Ishikawa (cell line): Measurements from ENCODE around the gene SIX4.

Experiments used
- CEBPB ChIP-seq: IDR thresholded peaks from 2 replicates; pipeline ENCODE4 v1.6.1; 2012
- CREB1 ChIP-seq: IDR thresholded peaks from 2 replicates; pipeline ENCODE4 v1.6.1; 2012; ENCODE audit warnings: low read depth
- EGR1 ChIP-seq: IDR thresholded peaks from 2 replicates; pipeline ENCODE4 v1.6.1; 2012
- EP300 ChIP-seq: IDR thresholded peaks from 2 replicates; pipeline ENCODE4 v1.6.1; 2012; ENCODE audit warnings: borderline replicate concordance
- FOXM1 ChIP-seq: IDR thresholded peaks from 2 replicates; pipeline ENCODE4 v1.6.1; 2012; ENCODE audit warnings: low read depth, borderline replicate concordance
- NFIC ChIP-seq: IDR thresholded peaks from 2 replicates; pipeline ENCODE4 v1.6.1; 2012
- RAD21 ChIP-seq: IDR thresholded peaks from 2 replicates; pipeline ENCODE4 v1.6.1; 2012; ENCODE audit warnings: low read depth
- TAF1 ChIP-seq: IDR thresholded peaks from 2 replicates; pipeline ENCODE4 v1.6.1; 2012; ENCODE audit warnings: low read depth, mild to moderate bottlenecking
- TCF12 ChIP-seq: IDR thresholded peaks from 2 replicates; pipeline ENCODE4 v1.6.1; 2012; ENCODE audit warnings: low read depth
- TEAD4 ChIP-seq: IDR thresholded peaks from 2 replicates; pipeline ENCODE4 v1.6.1; 2012
- USF1 ChIP-seq: IDR thresholded peaks from 2 replicates; pipeline ENCODE4 v1.6.1; 2012
- YY1 ChIP-seq: IDR thresholded peaks from 2 replicates; pipeline ENCODE4 v1.6.1; 2012; ENCODE audit warnings: low read depth
- ZBTB7A ChIP-seq: IDR thresholded peaks from 2 replicates; pipeline ENCODE4 v1.6.1; 2012; ENCODE audit warnings: low read depth
- TF ChIP-seq, protein P1 (sequence below): IDR thresholded peaks from 2 replicates; pipeline ENCODE4 v1.6.1; 2012
- TF ChIP-seq, protein P2 (sequence below): IDR thresholded peaks from 2 replicates; pipeline ENCODE4 v1.6.1; 2012; ENCODE audit warnings: low read depth, mild to moderate bottlenecking

The SIX4 gene

GRCh38 chr14:60713513-60713912, 10.6 kb downstream of the SIX4 start:
- TF ChIP-seq, protein P1, sequence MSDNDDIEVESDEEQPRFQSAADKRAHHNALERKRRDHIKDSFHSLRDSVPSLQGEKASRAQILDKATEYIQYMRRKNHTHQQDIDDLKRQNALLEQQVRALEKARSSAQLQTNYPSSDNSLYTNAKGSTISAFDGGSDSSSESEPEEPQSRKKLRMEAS: no peak
- no peak for TF ChIP-seq EP300
- TF ChIP-seq NFIC: no peak
- TF ChIP-seq, protein P2, sequence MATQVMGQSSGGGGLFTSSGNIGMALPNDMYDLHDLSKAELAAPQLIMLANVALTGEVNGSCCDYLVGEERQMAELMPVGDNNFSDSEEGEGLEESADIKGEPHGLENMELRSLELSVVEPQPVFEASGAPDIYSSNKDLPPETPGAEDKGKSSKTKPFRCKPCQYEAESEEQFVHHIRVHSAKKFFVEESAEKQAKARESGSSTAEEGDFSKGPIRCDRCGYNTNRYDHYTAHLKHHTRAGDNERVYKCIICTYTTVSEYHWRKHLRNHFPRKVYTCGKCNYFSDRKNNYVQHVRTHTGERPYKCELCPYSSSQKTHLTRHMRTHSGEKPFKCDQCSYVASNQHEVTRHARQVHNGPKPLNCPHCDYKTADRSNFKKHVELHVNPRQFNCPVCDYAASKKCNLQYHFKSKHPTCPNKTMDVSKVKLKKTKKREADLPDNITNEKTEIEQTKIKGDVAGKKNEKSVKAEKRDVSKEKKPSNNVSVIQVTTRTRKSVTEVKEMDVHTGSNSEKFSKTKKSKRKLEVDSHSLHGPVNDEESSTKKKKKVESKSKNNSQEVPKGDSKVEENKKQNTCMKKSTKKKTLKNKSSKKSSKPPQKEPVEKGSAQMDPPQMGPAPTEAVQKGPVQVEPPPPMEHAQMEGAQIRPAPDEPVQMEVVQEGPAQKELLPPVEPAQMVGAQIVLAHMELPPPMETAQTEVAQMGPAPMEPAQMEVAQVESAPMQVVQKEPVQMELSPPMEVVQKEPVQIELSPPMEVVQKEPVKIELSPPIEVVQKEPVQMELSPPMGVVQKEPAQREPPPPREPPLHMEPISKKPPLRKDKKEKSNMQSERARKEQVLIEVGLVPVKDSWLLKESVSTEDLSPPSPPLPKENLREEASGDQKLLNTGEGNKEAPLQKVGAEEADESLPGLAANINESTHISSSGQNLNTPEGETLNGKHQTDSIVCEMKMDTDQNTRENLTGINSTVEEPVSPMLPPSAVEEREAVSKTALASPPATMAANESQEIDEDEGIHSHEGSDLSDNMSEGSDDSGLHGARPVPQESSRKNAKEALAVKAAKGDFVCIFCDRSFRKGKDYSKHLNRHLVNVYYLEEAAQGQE: no peak
- TF ChIP-seq USF1: no peak
- TF ChIP-seq CEBPB: no peak
- TF ChIP-seq EGR1: no peak
- no peak for TF ChIP-seq TEAD4
- TF ChIP-seq YY1: no peak
- TF ChIP-seq ZBTB7A: no peak
- TF ChIP-seq RAD21: no peak
- TF ChIP-seq CREB1: no peak
- TF ChIP-seq TAF1: no peak
- no peak for TF ChIP-seq FOXM1
- no peak for TF ChIP-seq TCF12

DNA sequence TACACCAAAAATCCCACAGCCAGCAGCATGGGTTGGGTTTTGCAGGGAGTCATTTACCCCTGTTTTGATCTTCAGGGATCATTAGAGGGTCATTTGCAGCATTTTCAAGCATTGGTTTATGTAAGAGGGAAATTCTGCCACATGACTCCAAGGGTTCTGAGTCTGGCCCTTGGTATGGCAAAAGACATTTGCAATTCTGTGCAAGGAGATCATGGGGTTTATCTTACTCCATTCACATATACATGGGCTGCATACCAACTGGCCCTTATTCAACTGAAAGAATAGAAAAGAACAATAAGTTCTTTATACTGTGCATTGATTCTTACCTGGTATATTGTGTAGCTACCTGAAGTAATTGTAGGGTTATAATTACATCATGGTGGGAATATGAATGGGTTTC, 13.7 kb downstream of the SIX4 start:
- TF ChIP-seq CREB1: no peak
- TF ChIP-seq EGR1: no peak
- no peak for TF ChIP-seq ZBTB7A
- no peak for TF ChIP-seq RAD21

- no peak for TF ChIP-seq TAF1
- TF ChIP-seq TCF12: no peak
- TF ChIP-seq FOXM1: no peak
- TF ChIP-seq TEAD4: no peak
These were observed 16.3 kb downstream of the SIX4 start for GRCh38 chr14:60707858-60708257.

DNA sequence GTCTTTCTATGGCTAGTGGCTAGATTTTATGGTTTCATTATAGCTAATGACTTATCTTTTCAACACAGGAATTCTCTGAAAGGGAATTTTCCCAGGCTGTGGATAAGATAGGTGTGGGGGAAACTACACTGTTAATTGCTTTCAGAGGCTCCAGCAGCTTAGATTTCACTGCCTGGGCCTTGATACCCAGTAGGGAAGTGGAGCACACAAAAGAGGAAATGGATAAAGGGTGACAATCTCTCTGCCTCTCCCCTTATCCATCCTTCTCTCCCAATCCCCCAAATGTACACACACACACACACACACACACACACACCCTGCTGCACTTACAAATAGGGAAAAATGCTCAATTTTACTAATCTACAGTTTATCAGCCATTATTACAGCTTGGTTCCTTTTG, 19.1 kb downstream of the SIX4 start:
- TF ChIP-seq TCF12: no peak
- no peak for TF ChIP-seq USF1
- TF ChIP-seq CEBPB: no peak
- TF ChIP-seq EP300: no peak
- TF ChIP-seq, protein P1: no peak
- TF ChIP-seq YY1: no peak
- TF ChIP-seq, protein P2: no peak
- TF ChIP-seq TAF1: no peak

DNA sequence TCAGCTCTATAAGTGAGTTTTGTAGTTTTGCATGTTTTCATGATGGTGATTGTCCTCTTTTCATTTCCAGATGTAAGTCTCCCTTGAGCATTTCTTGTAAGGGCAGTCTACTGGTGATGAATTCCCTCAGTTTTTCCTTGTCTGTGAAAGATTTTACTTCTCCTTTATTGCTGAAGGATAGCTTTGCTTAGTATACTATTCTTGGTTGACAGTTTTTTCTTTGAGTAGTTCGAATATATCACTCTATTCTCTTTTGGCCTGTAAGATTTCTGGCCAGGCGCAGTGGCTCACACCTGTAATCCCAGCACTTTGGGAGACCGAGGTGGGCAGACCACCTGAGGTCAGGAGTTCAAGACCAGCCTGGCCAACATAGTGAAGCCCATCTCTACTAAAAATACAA, 23.6 kb downstream of the SIX4 start:
- no peak for TF ChIP-seq TCF12
- no peak for TF ChIP-seq EGR1
- TF ChIP-seq RAD21: no peak
- TF ChIP-seq CREB1: no peak
- no peak for TF ChIP-seq USF1
- no peak for TF ChIP-seq TEAD4
- TF ChIP-seq, protein P1: no peak

DNA sequence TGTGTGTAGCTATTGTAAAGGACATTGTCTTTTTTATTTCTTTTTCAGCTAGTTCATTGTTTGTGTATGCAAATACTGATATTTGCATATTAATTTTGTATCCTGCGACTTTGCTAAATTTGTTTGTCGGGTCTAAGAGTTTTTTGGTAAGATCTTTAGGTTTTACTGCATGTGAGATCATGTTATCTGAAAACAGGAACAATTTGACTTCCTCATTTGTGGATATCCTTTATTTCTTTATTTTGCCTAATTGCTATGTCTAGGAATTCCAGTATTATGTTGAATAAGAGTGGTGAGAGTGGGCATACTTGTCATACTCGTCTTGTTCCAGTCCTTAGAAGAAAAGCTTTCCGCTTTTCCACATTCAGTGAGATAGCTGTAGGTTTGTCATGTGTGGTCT, 28.8 kb downstream of the SIX4 start:
- TF ChIP-seq EP300 (no peak), NFIC (no peak), TCF12 (no peak), FOXM1 (no peak), TAF1 (no peak)
